GM21423 (cell line): ENCODE measurements around the gene UBE2QL1.
"Not testable (repeated sequence)": the region's sequence is repeated elsewhere in the genome, so short reads cannot be mapped to it uniquely, and the experiment has no call there.

Experiments used
- ATAC-seq: cut with Tn5 transposase; IDR thresholded peaks from one replicate; pipeline ENCODE4 v1.9.1; 2021; ENCODE audit warnings: mild to moderate bottlenecking, moderate library complexity; ENCODE audit not compliant: unreplicated experiment

UBE2QL1 gene

GRCh38 chr5:6494939-6495338, 46.3 kb downstream of the UBE2QL1 start:
- no peak for ATAC-seq

GRCh38 chr5:6495433-6496206, 47.0 kb downstream of the UBE2QL1 start:
- ATAC-seq, result no peak

- peak; percentile 90 for ATAC-seq
These were observed 47.5 kb downstream of the UBE2QL1 start for GRCh38 chr5:6496207-6496584.

GRCh38 chr5:6496636-6497035, 48.0 kb downstream of the UBE2QL1 start:
- ATAC-seq, result no peak

- no peak for ATAC-seq
These were observed 48.6 kb downstream of the UBE2QL1 start for GRCh38 chr5:6497262-6497661.

- ATAC-seq, result no peak
These were observed 50.3 kb downstream of the UBE2QL1 start for GRCh38 chr5:6498968-6499367.

- no peak for ATAC-seq
These were observed 53.0 kb downstream of the UBE2QL1 start for GRCh38 chr5:6501701-6502100.

- ATAC-seq, result no peak
These were observed 53.8 kb downstream of the UBE2QL1 start for GRCh38 chr5:6502421-6502820.

- no peak for ATAC-seq
These were observed 54.7 kb downstream of the UBE2QL1 start for GRCh38 chr5:6503342-6503741.

GRCh38 chr5:6504677-6505415, 56.2 kb downstream of the UBE2QL1 start:
- no peak for ATAC-seq

GRCh38 chr5:6505416-6505755, 56.7 kb downstream of the UBE2QL1 start:
- no peak for ATAC-seq

GRCh38 chr5:6505783-6506557, 57.3 kb downstream of the UBE2QL1 start:
- no peak for ATAC-seq

- ATAC-seq, result peak; percentile 55
These were observed 58.0 kb downstream of the UBE2QL1 start for GRCh38 chr5:6506611-6507010.

- no peak for ATAC-seq
These were observed 60.3 kb downstream of the UBE2QL1 start for GRCh38 chr5:6508931-6509330.

GRCh38 chr5:6510132-6510531, 61.5 kb downstream of the UBE2QL1 start:
- no peak for ATAC-seq

GRCh38 chr5:6510973-6511372, 62.3 kb downstream of the UBE2QL1 start:
- no peak for ATAC-seq

- ATAC-seq, result not testable (repeated sequence)
These were observed 67.2 kb downstream of the UBE2QL1 start for GRCh38 chr5:6515812-6516211.

- no peak for ATAC-seq
These were observed 68.2 kb downstream of the UBE2QL1 start for GRCh38 chr5:6516823-6517222.

GRCh38 chr5:6517510-6517909, 68.9 kb downstream of the UBE2QL1 start:
- ATAC-seq, result no peak

- ATAC-seq, result no peak
These were observed 69.8 kb downstream of the UBE2QL1 start for GRCh38 chr5:6518298-6519057.

- no peak for ATAC-seq
These were observed 71.5 kb downstream of the UBE2QL1 start for GRCh38 chr5:6520201-6520600.
